KG1 (cell line): Measurements from ENCODE around the gene GSTT4.
"Not testable (repeated sequence)": the region's sequence is repeated elsewhere in the genome, so short reads cannot be mapped to it uniquely, and the experiment has no call there.

Experiments used
- DNase-seq: peaks from one replicate; lab custom pipeline; 2025; lab: John Stamatoyannopoulos, UW

GSTT4 gene

DNA sequence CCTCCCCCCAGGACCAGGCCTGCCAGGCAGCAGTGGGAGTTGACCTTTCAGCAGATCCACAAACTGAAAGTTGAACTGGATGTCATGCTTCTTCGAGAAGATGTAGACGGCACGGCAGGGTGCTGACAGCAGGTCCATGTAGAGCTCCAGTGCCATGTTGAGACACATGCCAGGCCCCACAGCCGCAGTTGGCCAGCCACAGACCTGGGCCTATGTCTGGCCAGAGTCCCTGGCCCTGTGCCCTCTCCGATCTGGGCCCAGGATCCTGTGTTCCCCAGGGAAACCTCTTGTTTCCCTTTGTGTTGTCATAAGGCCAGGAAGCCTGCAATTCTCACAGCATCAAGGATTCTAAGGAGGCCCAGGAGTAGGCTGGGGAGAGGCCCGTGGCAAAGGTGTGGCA is at the start of gene GSTT4:
Gene GSTT4, minus strand, starts transcription at position 253 of the 400 bp plus-strand sequence. Its CDS starts 97 bp downstream, at position 156.
- no peak for DNase-seq

DNA sequence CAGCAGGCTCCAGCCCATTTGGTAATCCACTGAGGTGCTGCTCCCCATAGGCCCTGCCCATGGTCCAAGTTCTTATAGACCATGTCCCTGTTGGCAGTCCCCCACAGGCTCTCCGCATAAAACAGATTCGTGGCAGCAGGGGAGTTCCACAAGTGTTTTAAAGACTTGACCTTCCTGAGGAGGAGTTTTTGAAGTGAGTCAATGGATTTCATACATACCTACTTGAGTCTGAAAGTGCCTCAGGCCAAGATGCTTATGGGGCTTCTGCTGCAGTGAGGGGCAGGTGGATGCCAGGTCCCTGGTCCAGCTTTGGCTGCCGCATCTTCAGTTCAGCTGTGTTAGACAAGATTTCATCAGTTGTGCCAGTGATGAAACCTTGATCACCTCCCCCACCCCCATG is 49.1 kb upstream of the GSTT4 start:
- no peak for DNase-seq

DNA sequence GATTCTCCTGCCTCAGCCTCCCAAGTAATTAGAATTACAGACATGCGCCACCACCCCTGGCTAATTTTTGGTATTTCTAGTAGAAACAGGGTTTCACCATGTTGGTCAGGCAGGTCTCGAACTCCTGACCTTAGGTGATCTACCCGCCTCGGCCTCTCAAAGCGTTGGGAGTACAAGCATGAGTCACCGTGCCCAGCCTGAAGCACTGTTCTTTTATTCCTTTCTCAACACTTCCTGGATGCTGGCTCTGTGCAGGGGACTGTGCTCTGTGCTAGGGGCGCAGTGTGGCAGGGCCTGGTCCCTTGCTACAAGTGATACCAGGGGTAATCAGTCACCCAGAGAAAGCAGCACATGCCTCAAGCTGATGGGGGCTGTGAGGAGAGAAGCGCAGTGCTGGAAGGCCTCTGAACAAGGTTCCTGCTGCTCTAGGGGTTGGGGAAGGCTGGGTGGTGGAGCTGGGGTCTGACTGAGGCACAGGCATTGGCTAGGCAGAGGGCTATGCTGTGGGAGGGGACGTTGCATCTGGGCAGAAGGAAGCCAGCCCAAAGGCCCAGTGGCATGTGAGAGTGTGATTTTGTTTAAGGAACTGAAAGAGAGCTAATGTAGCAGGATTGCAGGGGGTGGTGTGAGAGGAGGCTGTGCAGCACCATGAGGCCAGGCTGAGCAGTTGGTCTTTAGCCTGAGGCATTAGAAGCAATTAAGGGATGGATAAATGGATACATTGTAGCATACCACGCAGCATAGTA is 48.4 kb upstream of the GSTT4 start:
- DNase-seq, result no peak

DNA sequence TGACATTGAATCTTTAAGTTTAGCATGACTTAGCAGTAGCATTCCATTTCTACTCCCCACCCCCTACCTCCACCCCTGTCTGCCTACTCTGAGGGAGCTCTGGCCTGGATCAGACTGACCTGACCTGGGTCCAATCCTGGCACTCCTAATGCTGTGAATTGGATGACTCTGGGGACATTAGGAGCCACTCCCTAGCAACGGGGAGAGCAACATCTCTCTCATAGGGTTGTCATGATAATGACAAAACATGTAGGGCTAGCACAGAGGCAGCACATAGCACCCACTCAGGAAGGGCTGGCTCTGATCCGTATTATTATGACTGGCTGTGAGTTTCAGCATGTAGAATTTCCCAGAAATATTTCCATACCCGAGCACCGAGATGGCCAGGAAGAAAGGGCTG is 46.3 kb upstream of the GSTT4 start:
- DNase-seq, result no peak

DNA sequence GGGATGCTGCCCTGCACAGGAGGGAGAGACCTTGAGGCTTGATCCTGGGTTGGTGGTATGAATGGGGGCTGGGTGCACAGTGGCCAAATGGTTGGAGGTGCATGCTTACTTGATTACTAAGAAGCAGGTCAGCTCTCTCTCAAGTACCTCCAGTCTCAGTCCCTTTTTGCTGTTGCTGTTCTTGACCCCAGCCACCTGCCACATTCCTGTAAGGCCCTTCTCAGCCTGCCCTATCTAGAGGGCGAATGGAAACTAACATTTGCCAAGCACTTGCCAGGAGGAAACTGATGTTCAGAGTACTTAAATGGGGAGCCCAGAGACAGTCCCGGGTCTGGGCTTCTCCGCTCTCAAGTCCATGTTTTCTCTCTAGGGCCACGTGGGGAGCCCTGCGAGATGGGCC is 45.8 kb upstream of the GSTT4 start:
- no peak for DNase-seq

DNA sequence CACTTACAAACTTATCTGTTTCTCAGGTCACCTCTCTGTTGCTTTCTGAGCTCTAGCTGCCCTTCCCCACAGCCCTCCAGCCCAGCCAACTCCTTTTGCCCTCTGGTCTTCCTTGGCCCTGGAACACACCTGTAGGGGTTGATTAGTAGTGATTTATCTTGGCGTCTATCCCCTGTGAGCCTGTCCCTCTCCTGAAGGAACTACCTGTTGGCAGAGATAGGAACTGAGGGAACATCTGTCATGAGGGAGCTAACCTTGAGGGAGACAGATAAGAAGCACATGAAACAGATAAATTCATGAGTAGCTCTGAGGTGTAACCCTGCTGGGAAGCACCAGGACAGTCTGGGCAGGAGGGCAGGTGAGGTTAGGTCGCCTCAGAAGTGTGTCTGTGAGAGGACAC is 44.7 kb upstream of the GSTT4 start:
- no peak for DNase-seq

DNA sequence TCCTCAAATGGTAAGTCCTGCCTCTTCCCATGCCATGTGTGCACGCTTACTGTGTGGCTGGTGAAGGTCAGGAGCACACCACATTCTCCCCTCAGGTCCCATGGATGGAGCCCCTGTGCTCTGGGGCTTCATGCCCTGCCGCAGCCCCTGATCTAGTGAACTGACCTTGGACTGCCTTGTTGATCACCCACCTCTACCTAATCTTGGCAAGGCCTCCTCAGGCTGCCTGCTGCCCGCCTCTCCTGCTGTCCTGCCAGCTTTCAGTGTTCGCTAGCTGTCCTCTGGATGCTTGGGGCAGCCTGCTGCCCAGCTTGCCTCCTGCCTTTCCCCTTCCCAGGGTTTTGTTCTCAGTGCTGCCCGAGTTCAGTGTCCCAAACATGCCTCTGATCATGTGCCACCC is 44.0 kb upstream of the GSTT4 start:
- no peak for DNase-seq

DNA sequence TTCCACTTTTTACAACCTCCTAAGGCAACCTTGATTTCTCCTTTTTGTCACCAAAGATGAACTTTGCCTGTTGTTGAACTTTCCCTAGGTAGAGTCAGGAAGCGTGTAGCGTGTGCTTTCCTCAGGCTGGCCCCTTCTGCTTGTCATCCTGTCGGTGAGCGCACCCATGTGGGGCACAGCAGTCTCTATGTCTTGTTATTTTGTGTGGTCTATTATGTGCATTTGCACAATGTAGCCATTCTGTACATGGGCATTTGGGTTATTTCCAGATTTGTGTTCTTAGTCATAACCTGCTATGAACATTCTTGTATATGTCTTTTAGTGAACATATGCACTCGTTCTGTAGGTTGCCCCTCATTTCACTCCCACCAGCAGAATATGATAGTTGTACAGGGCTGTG is 40.8 kb upstream of the GSTT4 start:
- no peak for DNase-seq

DNA sequence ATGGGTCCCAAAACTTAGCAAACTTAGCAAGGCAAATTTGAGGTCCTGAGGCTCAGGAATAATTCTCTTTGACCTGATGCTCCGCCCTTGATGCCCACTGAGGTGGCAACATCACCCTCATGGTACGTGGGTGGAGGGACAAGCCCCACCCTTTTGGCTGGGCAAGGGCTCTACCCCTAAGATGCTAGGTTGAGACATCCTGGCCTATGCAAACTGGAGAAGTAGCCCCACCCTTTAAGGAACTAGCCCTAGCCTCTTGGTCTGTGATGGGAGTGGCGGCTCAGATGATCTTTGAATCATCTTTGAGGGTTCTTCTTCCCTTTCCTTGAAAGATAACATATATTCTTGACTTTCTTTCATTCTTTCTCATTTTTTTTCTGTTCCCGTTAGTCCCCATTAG is 38.7 kb upstream of the GSTT4 start:
- no peak for DNase-seq

DNA sequence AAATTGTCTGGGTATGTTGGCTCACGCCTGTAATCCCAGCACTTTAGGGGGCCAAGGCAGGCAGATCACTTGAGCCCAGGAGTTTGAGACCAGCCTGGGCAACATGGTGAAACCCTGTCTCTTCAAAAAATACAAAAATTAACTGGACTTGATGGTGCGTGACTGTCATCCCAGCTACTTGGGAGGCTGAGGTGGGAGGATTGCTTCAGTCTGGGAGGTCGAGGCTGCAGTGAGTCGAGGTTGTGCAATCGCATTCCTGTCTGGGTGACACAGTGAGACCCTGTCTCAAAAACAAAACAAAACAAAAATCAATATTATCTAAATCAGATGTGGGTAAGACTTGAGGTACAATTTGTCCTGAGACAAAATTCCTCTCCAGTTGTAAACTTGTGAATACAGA is 38.2 kb upstream of the GSTT4 start:
- DNase-seq, result not testable (repeated sequence)

DNA sequence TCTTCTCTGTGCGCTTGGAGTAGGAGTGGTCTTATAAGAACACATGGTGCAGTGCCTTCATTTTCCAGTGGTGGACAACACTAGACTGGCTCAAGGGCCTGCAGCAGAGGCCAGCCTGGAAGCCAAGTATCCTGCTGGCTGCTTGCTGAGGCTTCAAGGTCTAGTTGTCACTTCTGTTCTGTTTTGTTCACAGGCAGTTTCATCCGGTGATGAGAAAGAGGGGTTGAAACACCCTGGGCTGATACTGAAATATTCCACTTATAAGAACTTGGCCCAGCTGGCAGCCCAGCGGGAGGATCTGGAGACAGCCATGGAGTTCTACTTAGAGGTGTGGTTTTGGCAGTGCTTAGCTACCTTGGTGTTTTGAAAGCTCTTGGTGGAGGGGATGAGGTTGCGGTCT is 35.7 kb upstream of the GSTT4 start:
- DNase-seq, result no peak

DNA sequence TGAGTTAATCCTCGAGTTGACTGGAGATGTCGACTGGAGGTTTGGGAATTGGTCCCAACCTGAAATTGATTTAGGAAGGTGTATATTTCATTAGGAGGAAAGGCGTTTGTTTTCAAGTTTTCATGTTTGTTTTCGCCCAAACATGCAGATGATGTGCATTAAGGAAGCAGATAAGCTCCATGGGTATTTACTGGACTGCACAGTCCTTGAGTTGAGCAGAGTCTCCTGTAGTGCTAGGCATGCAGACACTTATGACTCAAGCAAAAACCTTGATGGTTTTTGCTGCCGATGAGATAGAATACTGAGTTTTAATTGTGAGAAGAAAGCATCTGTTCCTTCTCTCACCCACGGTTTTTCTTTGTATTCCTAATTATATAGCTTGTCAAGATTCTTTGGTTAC is 33.8 kb upstream of the GSTT4 start:
- DNase-seq, result no peak

DNA sequence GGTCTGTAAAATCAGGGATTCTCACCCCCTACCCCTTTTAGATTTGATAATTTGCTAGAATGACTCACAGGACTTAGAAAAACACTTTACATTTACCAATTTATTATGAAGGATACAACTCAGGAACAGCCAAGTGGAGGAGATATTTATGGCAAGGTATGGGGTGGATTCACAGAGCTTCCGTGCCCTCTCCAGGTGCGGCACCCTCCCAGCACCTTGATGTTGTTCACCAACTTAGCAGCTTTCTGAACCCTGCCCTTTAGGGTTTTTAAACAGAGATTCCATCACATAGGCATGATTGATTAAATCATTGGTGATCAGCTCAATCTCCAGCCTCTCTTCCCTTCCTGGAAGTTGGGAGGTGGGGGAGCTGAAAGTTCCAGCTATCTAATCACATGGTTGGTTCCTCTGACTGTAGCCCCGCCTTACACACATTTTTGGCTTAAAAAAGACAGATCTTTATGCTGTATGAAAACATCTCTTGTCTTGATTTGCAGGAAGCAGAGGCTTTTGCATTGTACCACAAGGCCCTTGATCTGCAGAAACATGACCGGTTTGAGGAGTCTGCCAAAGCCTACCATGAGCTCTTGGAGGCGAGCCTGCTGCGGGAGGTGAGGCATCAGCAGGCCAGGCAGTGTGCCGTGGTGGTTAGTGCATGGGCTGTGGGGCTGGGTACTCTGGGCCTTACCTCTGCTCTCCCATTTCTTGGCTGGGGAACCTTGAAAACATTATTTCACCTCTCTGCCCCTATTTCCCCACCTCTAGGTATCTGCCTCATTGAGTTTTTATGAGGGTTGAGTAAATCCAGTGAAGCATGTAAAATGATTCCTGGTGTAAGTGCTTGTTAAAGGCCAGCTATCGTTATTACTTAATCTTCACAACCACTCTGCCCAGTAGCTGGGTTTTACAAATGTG is 32.9 kb upstream of the GSTT4 start:
- no peak for DNase-seq

DNA sequence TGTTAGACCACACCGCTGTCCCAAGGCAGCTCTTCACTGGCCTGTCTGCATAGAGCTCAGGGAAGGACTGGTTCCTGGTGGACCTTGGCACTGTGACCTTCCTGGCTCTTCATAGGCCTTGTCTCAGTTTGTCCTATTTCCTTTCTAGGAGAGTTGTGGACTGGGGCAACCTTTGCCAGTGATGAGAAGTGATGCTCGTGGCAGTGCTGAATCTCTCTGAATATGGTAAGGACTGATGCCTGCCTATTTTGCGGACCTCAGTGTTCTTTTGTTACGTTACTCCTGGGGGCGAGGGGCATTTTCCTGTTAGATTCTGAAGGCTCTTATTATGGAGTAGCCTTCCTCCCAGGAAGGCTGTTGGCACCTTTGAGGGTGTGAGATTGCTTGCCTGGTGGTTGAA is 30.0 kb upstream of the GSTT4 start:
- no peak for DNase-seq

DNA sequence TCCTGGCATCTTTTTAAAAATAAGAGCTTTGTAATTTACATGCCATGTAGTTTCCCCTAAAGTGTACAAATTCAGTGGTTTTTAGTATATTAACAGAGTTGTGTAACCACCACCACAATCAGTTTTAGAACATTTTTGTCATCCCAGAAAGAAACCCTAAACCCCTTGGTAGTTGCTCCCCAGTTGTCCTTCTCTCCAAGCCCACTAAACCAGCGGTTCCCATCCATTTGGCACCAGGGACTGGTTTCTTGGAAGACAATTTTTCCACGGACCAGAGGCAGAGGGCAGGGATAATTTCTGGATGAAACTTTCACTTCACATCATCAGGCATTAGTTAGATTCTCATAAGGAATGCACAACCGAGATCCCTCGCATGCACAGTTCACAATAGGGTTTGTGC is 28.5 kb upstream of the GSTT4 start:
- no peak for DNase-seq

DNA sequence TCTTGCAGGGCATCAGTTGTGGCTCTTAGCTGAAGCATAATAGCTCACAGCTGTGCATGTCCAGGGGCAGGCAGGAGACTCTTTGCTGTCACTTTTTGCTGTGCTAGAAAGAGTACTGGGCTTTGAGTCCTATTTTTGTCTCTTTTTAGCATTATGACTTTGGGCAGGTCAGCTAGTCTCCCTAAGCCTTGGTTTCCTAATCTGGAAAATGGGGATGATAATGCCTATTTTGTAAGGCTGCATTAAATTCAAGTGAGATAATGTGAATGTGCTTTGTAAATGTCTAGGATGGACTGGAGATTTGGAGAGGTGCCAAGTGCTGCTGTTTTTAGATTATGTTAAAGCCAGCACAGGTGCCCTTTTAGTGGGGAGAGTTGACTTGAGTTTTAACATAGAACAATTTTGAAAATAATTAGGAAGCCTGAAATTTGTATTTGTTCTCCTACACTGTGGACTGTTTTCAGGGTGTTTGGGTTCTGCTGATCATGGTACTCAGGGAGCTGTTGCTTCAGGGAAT is 25.0 kb upstream of the GSTT4 start:
- DNase-seq, result no peak

DNA sequence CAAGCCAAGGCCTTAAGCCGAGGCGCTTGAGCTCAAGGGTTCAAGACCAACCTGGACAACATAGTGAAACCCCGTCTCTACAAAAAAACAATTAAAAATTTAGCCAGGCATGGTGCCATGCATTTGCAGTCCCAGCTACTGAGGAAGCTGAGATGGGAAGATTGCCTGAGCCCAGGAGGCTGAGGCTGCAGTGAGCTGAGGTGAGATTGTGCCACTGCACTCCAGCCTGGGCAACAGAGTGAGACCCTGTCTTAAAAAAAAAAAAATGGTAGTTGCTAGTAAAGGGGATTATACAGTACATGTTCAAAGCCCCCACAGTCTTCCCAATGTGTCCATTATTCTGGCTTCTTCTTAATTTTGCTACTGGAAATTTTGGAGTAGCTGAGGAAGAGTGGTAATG is 24.1 kb upstream of the GSTT4 start:
- no peak for DNase-seq

DNA sequence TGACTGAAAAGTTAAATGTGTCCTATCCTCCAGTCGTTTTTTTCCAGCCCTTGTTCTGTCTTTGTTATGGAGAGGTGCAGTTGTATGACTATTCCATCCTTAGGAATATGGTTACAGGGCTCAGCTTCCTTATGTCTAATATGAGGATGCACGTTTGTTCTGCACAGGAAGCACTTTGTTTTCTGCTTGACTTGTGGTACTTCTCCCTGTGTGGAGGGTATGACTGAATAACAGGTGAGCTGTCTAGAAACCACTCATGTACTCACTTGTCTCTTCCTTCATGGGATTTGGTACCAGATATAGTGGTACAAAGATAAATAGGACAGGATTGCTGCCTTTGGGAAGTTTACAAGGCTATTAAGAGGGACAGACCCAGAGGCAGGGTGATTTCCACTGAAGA is 23.3 kb upstream of the GSTT4 start:
- no peak for DNase-seq

DNA sequence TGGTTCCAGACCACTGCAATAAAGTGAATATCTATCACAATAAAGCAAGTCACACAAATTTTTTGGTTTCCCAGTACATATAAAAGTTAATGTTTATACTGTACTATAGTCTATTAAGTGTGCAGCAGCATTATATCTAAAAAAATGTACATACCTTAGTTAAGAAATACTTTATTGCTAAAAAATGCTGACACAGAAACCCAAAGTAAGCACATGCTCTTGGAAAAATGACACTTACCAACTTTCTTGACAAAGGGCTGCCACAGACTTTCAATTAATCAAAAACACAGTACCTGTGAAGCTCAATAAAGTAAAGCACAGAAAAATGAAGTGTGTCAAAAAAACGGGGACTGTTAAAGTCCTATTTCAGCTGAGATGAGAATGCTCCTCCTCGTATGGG is 22.7 kb upstream of the GSTT4 start:
- DNase-seq, result no peak

DNA sequence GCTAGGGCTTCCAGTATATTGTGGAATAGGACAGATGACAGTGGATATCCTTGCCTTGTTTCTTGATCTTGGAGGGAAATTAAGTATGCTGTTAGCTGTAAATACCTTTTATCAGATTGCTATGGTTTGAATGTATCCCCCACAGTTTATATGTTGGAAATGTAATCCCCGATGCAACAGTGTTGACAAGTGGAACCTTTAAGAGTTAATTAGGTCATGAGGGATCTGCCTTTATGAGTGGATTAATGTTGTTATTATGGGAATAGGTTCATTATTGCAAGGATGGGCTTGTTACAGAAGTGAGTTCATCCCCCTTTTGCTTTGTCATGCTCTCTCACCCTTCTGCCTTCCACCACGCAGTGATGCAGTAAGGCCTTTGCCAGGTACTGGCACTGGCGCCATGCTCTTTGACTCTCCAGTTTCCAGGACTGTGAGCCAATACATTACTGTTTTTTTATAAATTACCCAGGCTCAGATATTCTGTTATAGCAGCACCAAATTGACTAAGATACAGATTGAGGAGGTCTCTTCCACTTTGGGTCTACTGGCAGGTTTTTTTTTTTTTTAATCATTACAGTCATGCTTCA is 22.2 kb upstream of the GSTT4 start:
- no peak for DNase-seq

DNA sequence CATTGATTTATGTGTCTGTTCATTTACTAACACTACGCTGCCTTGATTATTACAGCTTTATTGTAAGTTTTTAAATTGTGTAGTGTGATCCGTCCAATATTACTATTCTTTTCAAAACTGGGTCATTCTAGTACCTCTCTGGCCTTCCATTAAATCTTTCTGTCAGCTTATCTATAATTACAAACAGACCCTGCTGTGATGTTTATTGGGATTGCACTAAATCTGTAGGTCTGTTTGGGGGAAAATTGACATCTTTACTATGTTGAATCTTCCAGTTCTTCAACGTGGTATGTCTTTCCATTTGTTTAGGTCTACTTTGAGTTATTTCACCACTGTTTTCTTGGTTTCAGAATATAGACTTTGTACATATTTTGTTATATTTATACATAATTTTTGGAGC is 21.5 kb upstream of the GSTT4 start:
- DNase-seq, result no peak

DNA sequence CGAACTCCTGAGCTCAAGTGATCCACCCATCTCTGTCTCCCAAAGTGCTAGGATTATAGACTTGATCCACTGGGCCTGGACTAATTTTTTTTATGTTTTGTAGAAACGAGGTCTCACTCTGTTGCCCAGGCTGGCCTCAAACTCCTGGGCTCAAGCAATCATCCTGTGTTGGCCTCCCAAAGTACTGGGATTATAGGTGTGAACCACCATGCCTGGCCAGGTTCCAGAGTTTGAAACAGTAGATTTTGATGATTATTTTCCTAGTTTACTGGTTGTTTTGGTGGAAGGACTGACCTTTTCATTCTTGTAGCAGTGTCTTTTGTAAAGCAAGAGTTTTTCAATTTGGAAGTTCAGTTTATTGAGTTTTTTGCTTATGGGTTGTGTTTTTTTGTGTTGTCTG is 20.8 kb upstream of the GSTT4 start:
- no peak for DNase-seq

DNA sequence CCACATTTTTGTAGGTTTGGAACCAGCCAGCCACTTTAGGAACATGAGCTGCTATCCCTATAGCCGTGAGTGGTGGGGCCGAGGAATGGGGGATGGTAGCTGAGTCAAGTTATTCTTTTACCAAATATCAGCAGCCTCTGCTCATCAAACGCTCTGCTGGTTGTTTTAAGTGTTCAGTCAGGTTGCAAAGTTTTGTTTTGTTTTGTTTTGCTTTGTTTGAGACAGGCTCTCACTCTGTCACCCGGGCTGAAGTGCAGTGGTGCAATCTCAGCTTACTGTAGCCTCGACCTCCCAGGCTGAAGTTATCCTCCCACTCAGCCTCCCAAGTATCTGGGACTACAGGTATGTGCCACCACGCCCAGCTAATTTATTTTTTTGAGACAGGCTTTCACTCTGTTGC is 20.2 kb upstream of the GSTT4 start:
- no peak for DNase-seq
